ENCODE data around the gene NUP210.

DNA sequence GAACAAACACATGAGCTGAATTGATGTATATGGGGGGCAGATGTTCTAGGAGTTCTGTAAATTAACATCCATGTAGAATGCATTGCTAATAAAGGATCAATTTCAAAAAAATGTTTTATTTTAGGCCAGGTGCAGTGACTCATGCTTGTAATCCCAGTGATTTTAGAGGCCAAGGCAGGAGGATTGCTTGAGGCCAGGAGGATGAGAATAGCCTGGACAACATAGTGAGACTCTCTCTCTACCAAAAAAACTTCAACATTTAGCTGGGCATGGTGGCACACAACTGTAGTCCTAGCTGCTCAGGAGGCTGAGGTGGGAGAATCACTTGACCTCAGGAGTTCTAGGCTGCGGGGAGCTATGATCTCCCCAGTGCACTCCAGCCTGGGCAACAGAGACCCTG, 6.5 kb upstream of the NUP210 start:
- TF ChIP-seq, protein P1, sequence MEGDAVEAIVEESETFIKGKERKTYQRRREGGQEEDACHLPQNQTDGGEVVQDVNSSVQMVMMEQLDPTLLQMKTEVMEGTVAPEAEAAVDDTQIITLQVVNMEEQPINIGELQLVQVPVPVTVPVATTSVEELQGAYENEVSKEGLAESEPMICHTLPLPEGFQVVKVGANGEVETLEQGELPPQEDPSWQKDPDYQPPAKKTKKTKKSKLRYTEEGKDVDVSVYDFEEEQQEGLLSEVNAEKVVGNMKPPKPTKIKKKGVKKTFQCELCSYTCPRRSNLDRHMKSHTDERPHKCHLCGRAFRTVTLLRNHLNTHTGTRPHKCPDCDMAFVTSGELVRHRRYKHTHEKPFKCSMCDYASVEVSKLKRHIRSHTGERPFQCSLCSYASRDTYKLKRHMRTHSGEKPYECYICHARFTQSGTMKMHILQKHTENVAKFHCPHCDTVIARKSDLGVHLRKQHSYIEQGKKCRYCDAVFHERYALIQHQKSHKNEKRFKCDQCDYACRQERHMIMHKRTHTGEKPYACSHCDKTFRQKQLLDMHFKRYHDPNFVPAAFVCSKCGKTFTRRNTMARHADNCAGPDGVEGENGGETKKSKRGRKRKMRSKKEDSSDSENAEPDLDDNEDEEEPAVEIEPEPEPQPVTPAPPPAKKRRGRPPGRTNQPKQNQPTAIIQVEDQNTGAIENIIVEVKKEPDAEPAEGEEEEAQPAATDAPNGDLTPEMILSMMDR (IDR thresholded peaks at IDR 0.05), result no peak
- no peak for TF ChIP-seq EP300 (IDR thresholded peaks at IDR 0.05)

All from suprapubic skin (tissue), 3 donors.